Measurements from ENCODE around the gene ANK3. TPM values are rescaled to one million over a fixed set of nuclear protein-coding genes. Genes with fewer than 3 reads are reported as not detected.

ANK3 gene
- total RNA-seq, 8 experiments from 2014 or later = 8.1 to 191 (median 78.3) TPM

GRCh38 chr10:60032723-60033122, 357.0 kb downstream of the ANK3 start:
- WGBS, 10 experiments = 0 to 71% (median 46%) methylated on average over 1 of the region's 1 CpG; no CpG with 5 or more reads in 4 of the 10 experiments
- ATAC-seq (replicated peaks in 6 of 8) = peak in 4 of 8 experiments; percentile 45 to 80 (median 63)
- Histone ChIP-seq H3K4me3 (no peak overlapping the region), H3K4me1 (replicated peaks in 1 of 2) (no peaks in the 10 kb centered on the region), H3K27ac (no peak overlapping the region)
- in situ Hi-C loops (cut with MboI; ENCODE audit: low pct_unique_long_range_greater_than_20kb in 2 of 9, low sequenced_read_pairs in 9 of 9, unreplicated experiment in 9 of 9) = loop anchor here in 3 of 9 experiments (25.0 kb wide), 3 partner anchors 170 to 395 kb away; no protein-coding TSS in a partner anchor

- Histone ChIP-seq H3K4me1 (replicated peaks in 1 of 2) (no peaks in the 10 kb centered on the region), H3K27ac (no peak overlapping the region), H3K4me3 (no peak overlapping the region)
- no peak for ATAC-seq (replicated peaks in 6 of 8)
- in situ Hi-C loops (cut with MboI; ENCODE audit: low pct_unique_long_range_greater_than_20kb in 2 of 9, low sequenced_read_pairs in 9 of 9, unreplicated experiment in 9 of 9) = loop anchor here in 3 of 9 experiments (25.0 kb wide), 3 partner anchors 169 to 394 kb away; no protein-coding TSS in a partner anchor
Measured at GRCh38 chr10:60031664-60032063, 358.0 kb downstream of the ANK3 start.

- H3K4me1 ChIP-seq (replicated peaks in 1 of 2) = no peaks in the 10 kb centered on the region
- no peak overlapping the region for H3K4me3 ChIP-seq
- in situ Hi-C loops (cut with MboI; ENCODE audit: low pct_unique_long_range_greater_than_20kb in 2 of 9, low sequenced_read_pairs in 9 of 9, unreplicated experiment in 9 of 9) = loop anchor here in 3 of 9 experiments (25.0 kb wide), 3 partner anchors 169 to 394 kb away; no protein-coding TSS in a partner anchor
- no peak for ATAC-seq (replicated peaks in 6 of 8)
- no peak overlapping the region for H3K27ac ChIP-seq
- 75 to 100% (median 86%) methylated on average over 1 of the region's 1 CpG; no CpG with 5 or more reads in 1 of the 10 experiments for WGBS, 10 experiments
Measured at GRCh38 chr10:60031183-60031582, 358.5 kb downstream of the ANK3 start.

GRCh38 chr10:60029475-60029874, 360.2 kb downstream of the ANK3 start:
- Histone ChIP-seq H3K4me1 (replicated peaks in 1 of 2) (no peaks in the 10 kb centered on the region), H3K27ac (no peak overlapping the region), H3K4me3 (no peak overlapping the region)
- WGBS, 10 experiments = 0 to 100% (median 70%) methylated on average over 1 to 6 of the region's 6 CpGs
- peak in 3 of 8 experiments; percentile 67 to 74 (median 74) for ATAC-seq (replicated peaks in 6 of 8)
- in situ Hi-C loops (cut with MboI; ENCODE audit: low pct_unique_long_range_greater_than_20kb in 2 of 9, low sequenced_read_pairs in 9 of 9, unreplicated experiment in 9 of 9) = loop anchor here in 3 of 9 experiments (25.0 kb wide), 3 partner anchors 167 to 392 kb away; no protein-coding TSS in a partner anchor

GRCh38 chr10:60028081-60028480, 361.6 kb downstream of the ANK3 start:
- in situ Hi-C loops (cut with MboI; ENCODE audit: low pct_unique_long_range_greater_than_20kb in 2 of 9, low sequenced_read_pairs in 9 of 9, unreplicated experiment in 9 of 9) = loop anchor here in 3 of 9 experiments (25.0 kb wide), 3 partner anchors 166 to 391 kb away; no protein-coding TSS in a partner anchor
- no peak for ATAC-seq (replicated peaks in 6 of 8)
- Histone ChIP-seq H3K4me3 (no peak overlapping the region), H3K27ac (no peak overlapping the region), H3K4me1 (replicated peaks in 1 of 2) (no peaks in the 10 kb centered on the region)
- 36 to 89% (median 70%) methylated on average over 1 of the region's 1 CpG; no CpG with 5 or more reads in 4 of the 10 experiments for WGBS, 10 experiments

- Histone ChIP-seq H3K27ac (no peak overlapping the region), H3K4me1 (replicated peaks in 1 of 2) (no peaks in the 10 kb centered on the region), H3K4me3 (no peak overlapping the region)
- no peak for ATAC-seq (replicated peaks in 6 of 8)
- 67 to 100% (median 100%) methylated on average over 1 of the region's 1 CpG; no CpG with 5 or more reads in 5 of the 10 experiments for WGBS, 10 experiments
- in situ Hi-C loops (cut with MboI; ENCODE audit: low pct_unique_long_range_greater_than_20kb in 2 of 9, low sequenced_read_pairs in 9 of 9, unreplicated experiment in 9 of 9) = loop anchor here in 3 of 9 experiments (25.0 kb wide), 3 partner anchors 163 to 388 kb away; no protein-coding TSS in a partner anchor
Measured at GRCh38 chr10:60025279-60025678, 364.4 kb downstream of the ANK3 start.

- H3K27ac ChIP-seq = no peak overlapping the region
- H3K4me3 ChIP-seq = no peak overlapping the region
- no peaks in the 10 kb centered on the region for H3K4me1 ChIP-seq (replicated peaks in 1 of 2)
- no peak for ATAC-seq (replicated peaks in 6 of 8)
- 60 to 100% (median 95%) methylated on average over 1 to 4 of the region's 4 CpGs; no CpG with 5 or more reads in 4 of the 10 experiments for WGBS, 10 experiments
- in situ Hi-C loops (cut with MboI; ENCODE audit: low pct_unique_long_range_greater_than_20kb in 2 of 9, low sequenced_read_pairs in 9 of 9, unreplicated experiment in 9 of 9) = no loop called here
Measured at GRCh38 chr10:60024506-60024905, 365.2 kb downstream of the ANK3 start.

GRCh38 chr10:60023155-60023877, 366.4 kb downstream of the ANK3 start:
- Histone ChIP-seq H3K4me3 (no peak overlapping the region), H3K4me1 (replicated peaks in 1 of 2) (no peaks in the 10 kb centered on the region), H3K27ac (no peak overlapping the region)
- WGBS, 10 experiments = 29 to 100% (median 59%) methylated on average over 1 of the region's 2 CpGs; no CpG with 5 or more reads in 6 of the 10 experiments
- in situ Hi-C loops (cut with MboI; ENCODE audit: low pct_unique_long_range_greater_than_20kb in 2 of 9, low sequenced_read_pairs in 9 of 9, unreplicated experiment in 9 of 9) = no loop called here
- peak in 3 of 8 experiments; percentile 57 to 81 (median 74) for ATAC-seq (replicated peaks in 6 of 8)

- Histone ChIP-seq H3K4me3 (no peak overlapping the region), H3K27ac (no peak overlapping the region), H3K4me1 (replicated peaks in 1 of 2) (no peaks in the 10 kb centered on the region)
- ATAC-seq (replicated peaks in 6 of 8) = no peak
- in situ Hi-C loops (cut with MboI; ENCODE audit: low pct_unique_long_range_greater_than_20kb in 2 of 9, low sequenced_read_pairs in 9 of 9, unreplicated experiment in 9 of 9) = no loop called here
- 60 to 100% (median 95%) methylated on average over 1 to 2 of the region's 2 CpGs; no CpG with 5 or more reads in 2 of the 10 experiments for WGBS, 10 experiments
Measured at GRCh38 chr10:60021361-60021760, 368.3 kb downstream of the ANK3 start.

GRCh38 chr10:60016794-60017193, 372.9 kb downstream of the ANK3 start:
- H3K27ac ChIP-seq = no peak overlapping the region
- in situ Hi-C loops (cut with MboI; ENCODE audit: low pct_unique_long_range_greater_than_20kb in 2 of 9, low sequenced_read_pairs in 9 of 9, unreplicated experiment in 9 of 9) = no loop called here
- WGBS, 10 experiments = 25 to 96% (median 83%) methylated on average over 1 to 3 of the region's 3 CpGs; no CpG with 5 or more reads in 1 of the 10 experiments
- no peaks in the 10 kb centered on the region for H3K4me1 ChIP-seq (replicated peaks in 1 of 2)
- peak in 3 of 8 experiments; percentile 89 to 100 (median 100) for ATAC-seq (replicated peaks in 6 of 8)
- no peak overlapping the region for H3K4me3 ChIP-seq

GRCh38 chr10:60009710-60010383, 379.8 kb downstream of the ANK3 start:
- no peak overlapping the region for H3K27ac ChIP-seq
- in situ Hi-C loops (cut with MboI; ENCODE audit: low pct_unique_long_range_greater_than_20kb in 2 of 9, low sequenced_read_pairs in 9 of 9, unreplicated experiment in 9 of 9) = no loop called here
- ATAC-seq (replicated peaks in 6 of 8) = peak in 3 of 8 experiments; percentile 56 to 89 (median 64)
- WGBS, 10 experiments = 0 to 100% (median 78%) methylated on average over 1 to 2 of the region's 2 CpGs; no CpG with 5 or more reads in 5 of the 10 experiments
- no peaks in the 10 kb centered on the region for H3K4me1 ChIP-seq (replicated peaks in 1 of 2)
- no peak overlapping the region for H3K4me3 ChIP-seq

- in situ Hi-C loops (cut with MboI; ENCODE audit: low pct_unique_long_range_greater_than_20kb in 2 of 9, low sequenced_read_pairs in 9 of 9, unreplicated experiment in 9 of 9) = no loop called here
- Histone ChIP-seq H3K4me1 (replicated peaks in 1 of 2) (no peaks in the 10 kb centered on the region), H3K4me3 (no peak overlapping the region), H3K27ac (no peak overlapping the region)
- ATAC-seq (replicated peaks in 6 of 8) = no peak
- 25 to 90% (median 82%) methylated on average over 1 to 2 of the region's 2 CpGs; no CpG with 5 or more reads in 3 of the 10 experiments for WGBS, 10 experiments
Measured at GRCh38 chr10:60009276-60009675, 380.4 kb downstream of the ANK3 start.

- no peaks in the 10 kb centered on the region for H3K4me1 ChIP-seq (replicated peaks in 1 of 2)
- H3K27ac ChIP-seq = no peak overlapping the region
- in situ Hi-C loops (cut with MboI; ENCODE audit: low pct_unique_long_range_greater_than_20kb in 2 of 9, low sequenced_read_pairs in 9 of 9, unreplicated experiment in 9 of 9) = no loop called here
- 0 to 100% (median 83%) methylated on average over 1 to 4 of the region's 4 CpGs; no CpG with 5 or more reads in 1 of the 10 experiments for WGBS, 10 experiments
- ATAC-seq (replicated peaks in 6 of 8) = no peak
- H3K4me3 ChIP-seq = no peak overlapping the region
Measured at GRCh38 chr10:60008816-60009215, 380.9 kb downstream of the ANK3 start.
